ENCODE measurements around the gene BMP2.

BMP2 gene

GRCh38 chr20:6767536-6768227 lies at the start of gene BMP2:
TSS of gene BMP2 (plus strand) at chr20:6767686. CDS start at chr20:6770127, 2,441 bp downstream.
- peak within 1 kb of the TSS; percentile 79 for H3K4me2 ChIP-seq (ENCODE audit: low read length)
- no peak within 1 kb of the TSS for H3K27ac ChIP-seq
- H3K9me3 ChIP-seq (ENCODE audit: control insufficient read depth, low read length), result no peaks in the 10 kb centered on the region
- H3K79me2 ChIP-seq, result no peaks in the 10 kb centered on the region
- no peaks in the 10 kb centered on the region for H3K36me3 ChIP-seq (ENCODE audit: control insufficient read depth, insufficient read depth, low read length)
- H2AFZ ChIP-seq, result peak within 1 kb of the TSS; percentile 76
- H3K4me1 ChIP-seq, result peaks cover 4% of the 10 kb centered on the region
- H3K27me3 ChIP-seq (ENCODE audit: control insufficient read depth, insufficient read depth, low read length), result peaks cover 3% of the 10 kb centered on the region
- no peak for TF ChIP-seq CTCF (IDR thresholded peaks at IDR 0.05)
- H3K9ac ChIP-seq, result no peak within 1 kb of the TSS
- H3K4me3 ChIP-seq (ENCODE audit: low read depth, low read length), result peak within 1 kb of the TSS; percentile 55

- no peak for TF ChIP-seq CTCF (IDR thresholded peaks at IDR 0.05)
- Histone ChIP-seq H2AFZ (no peak overlapping the region), H3K79me2 (no peaks in the 10 kb centered on the region), H3K9me3 (ENCODE audit: control insufficient read depth, low read length) (no peaks in the 10 kb centered on the region), H3K9ac (no peak overlapping the region), H3K36me3 (ENCODE audit: control insufficient read depth, insufficient read depth, low read length) (no peaks in the 10 kb centered on the region), H3K4me3 (ENCODE audit: low read depth, low read length) (no peak overlapping the region), H3K4me2 (ENCODE audit: low read length) (no peak overlapping the region), H3K27me3 (ENCODE audit: control insufficient read depth, insufficient read depth, low read length) (no peaks in the 10 kb centered on the region), H3K27ac (no peak overlapping the region), H3K4me1 (no peaks in the 10 kb centered on the region)
These were observed 48.7 kb upstream of the BMP2 start for GRCh38 chr20:6718662-6719368.

GRCh38 chr20:6719369-6719721 lies 48.1 kb upstream of the BMP2 start:
- Histone ChIP-seq H3K4me1 (no peaks in the 10 kb centered on the region), H3K9me3 (ENCODE audit: control insufficient read depth, low read length) (no peaks in the 10 kb centered on the region), H3K27ac (no peak overlapping the region), H3K4me3 (ENCODE audit: low read depth, low read length) (no peak overlapping the region), H3K79me2 (no peaks in the 10 kb centered on the region), H2AFZ (no peak overlapping the region), H3K27me3 (ENCODE audit: control insufficient read depth, insufficient read depth, low read length) (no peaks in the 10 kb centered on the region), H3K4me2 (ENCODE audit: low read length) (no peak overlapping the region), H3K36me3 (ENCODE audit: control insufficient read depth, insufficient read depth, low read length) (no peaks in the 10 kb centered on the region), H3K9ac (no peak overlapping the region)
- TF ChIP-seq CTCF (IDR thresholded peaks at IDR 0.05), result no peak

GRCh38 chr20:6726761-6727160 lies 40.7 kb upstream of the BMP2 start:
- H3K36me3 ChIP-seq (ENCODE audit: control insufficient read depth, insufficient read depth, low read length), result no peaks in the 10 kb centered on the region
- no peak for TF ChIP-seq CTCF (IDR thresholded peaks at IDR 0.05)
- no peak overlapping the region for H3K27ac ChIP-seq
- no peaks in the 10 kb centered on the region for H3K9me3 ChIP-seq (ENCODE audit: control insufficient read depth, low read length)
- H3K4me1 ChIP-seq, result no peaks in the 10 kb centered on the region
- no peak overlapping the region for H3K4me3 ChIP-seq (ENCODE audit: low read depth, low read length)
- H3K79me2 ChIP-seq, result no peaks in the 10 kb centered on the region
- H3K27me3 ChIP-seq (ENCODE audit: control insufficient read depth, insufficient read depth, low read length), result no peaks in the 10 kb centered on the region
- no peak overlapping the region for H2AFZ ChIP-seq
- H3K4me2 ChIP-seq (ENCODE audit: low read length), result no peak overlapping the region
- H3K9ac ChIP-seq, result no peak overlapping the region

Data from parathyroid adenoma (tissue), 2 donors.